GM06990 (cell line): Measurements from ENCODE around the gene PIEZO1.

Source experiments
- DNase-seq: peaks from one replicate; pipeline ENCODE4 v3.0.0-alpha.2; 2011; ENCODE audit not compliant: insufficient read length; ENCODE audit errors: extremely low read depth
- H3K27me3 ChIP-seq: replicated peaks from 2 replicates; pipeline ENCODE4 v1.6.0; 2011; ENCODE audit warnings: low read length; ENCODE audit not compliant: control insufficient read depth, insufficient read depth
- H3K36me3 ChIP-seq: 2 replicates; pipeline ENCODE4 v1.5.1; 2011; ENCODE audit warnings: low read length; ENCODE audit not compliant: control insufficient read depth, insufficient read depth
- H3K4me3 ChIP-seq: replicated peaks from 2 replicates; pipeline ENCODE4 v1.5.1; 2011; ENCODE audit warnings: low read depth, mild to moderate bottlenecking, control low read depth, low read length
- CTCF ChIP-seq: IDR thresholded peaks from 2 replicates; pipeline ENCODE4 v1.5.1; 2011; ENCODE audit warnings: low read length, control low read depth, mild to moderate bottlenecking, inconsistent platforms; ENCODE audit not compliant: insufficient read depth, poor library complexity, severe bottlenecking

PIEZO1 gene

DNA sequence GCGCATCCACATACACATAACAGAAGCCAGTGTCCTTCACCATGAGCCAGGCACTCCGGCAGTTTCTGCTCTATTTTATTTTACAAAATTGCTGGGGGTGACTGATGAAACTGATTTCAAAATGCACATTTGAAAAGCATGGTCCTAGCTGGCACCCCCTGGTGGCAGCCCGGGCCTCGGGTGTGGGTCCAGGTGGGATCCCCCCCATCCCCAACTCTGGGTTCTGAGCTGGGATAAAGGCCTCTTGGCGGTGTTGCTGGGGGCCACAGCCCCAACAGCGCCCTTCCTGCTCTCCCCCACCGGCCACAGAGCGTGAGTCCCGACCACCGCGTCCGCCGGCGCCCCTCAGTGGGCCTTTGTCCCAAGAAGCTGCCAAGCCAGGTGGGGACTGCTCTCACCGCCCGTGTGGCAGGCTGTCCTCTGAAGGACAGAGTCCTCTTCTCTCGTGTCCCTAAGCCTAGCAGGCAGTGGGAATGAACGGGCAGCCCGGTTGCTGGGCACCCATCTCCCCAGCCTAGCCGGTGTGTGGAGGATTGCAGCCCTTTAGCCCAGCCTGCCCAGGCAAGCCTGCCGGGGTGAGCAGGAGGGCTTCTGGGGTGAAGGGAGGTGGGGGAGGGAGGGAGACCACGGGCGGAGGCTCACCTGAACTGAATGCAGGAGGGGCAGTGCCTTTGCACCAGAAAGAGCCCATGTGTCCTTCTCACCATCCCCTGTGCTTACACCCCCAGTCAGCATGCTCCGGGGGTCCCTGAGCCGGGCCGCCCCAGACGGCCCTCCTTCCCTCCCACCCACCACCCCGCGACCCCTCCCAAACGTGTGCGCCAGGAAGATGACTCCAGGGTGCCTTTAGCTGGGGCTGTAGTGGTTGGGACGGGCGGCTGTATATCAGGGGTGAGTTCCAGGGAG is 99.6 kb downstream of the PIEZO1 start:
- Histone ChIP-seq H3K36me3 (no peaks in the 10 kb centered on the region), H3K27me3 (peaks cover 1% of the 10 kb centered on the region; the same call in 1 of the 2 replicates), H3K4me3 (peak overlapping the region; percentile 81)
- DNase-seq, result peak; percentile 74
- TF ChIP-seq CTCF, result peak; percentile 78

DNA sequence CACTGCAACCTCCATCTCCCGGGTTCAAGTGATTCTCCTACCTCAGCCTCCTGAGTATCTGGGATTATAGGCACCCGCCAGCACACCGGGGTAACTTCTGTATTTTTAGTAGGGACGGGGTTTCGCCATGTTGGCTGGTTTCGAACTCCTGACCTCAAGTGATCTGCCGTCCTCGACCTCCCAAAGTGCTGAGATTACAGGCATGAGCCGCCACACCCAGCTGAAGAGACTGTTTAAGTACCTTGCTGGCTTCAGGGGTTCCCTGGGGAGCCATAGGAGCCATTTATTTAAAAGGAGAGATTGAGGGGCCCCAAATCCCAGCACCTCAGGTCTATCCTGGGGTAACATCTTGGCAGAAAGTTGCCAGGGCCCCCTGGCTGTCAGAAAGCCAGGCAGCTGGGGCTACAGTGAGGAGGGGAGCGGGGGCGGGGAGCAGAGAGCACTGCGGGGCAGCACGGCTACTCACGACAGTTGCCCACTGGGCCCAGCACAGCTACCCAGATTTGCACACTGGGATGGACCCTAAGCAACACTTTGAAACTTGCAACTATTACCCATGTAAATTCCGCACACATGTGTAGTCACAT is 100.4 kb downstream of the PIEZO1 start:
- Histone ChIP-seq H3K27me3 (peaks cover 1% of the 10 kb centered on the region; the same call in 1 of the 2 replicates), H3K4me3 (no peak overlapping the region; the same call in 1 of the 2 replicates), H3K36me3 (no peaks in the 10 kb centered on the region)
- peak; percentile 42 for DNase-seq
- no peak for TF ChIP-seq CTCF

DNA sequence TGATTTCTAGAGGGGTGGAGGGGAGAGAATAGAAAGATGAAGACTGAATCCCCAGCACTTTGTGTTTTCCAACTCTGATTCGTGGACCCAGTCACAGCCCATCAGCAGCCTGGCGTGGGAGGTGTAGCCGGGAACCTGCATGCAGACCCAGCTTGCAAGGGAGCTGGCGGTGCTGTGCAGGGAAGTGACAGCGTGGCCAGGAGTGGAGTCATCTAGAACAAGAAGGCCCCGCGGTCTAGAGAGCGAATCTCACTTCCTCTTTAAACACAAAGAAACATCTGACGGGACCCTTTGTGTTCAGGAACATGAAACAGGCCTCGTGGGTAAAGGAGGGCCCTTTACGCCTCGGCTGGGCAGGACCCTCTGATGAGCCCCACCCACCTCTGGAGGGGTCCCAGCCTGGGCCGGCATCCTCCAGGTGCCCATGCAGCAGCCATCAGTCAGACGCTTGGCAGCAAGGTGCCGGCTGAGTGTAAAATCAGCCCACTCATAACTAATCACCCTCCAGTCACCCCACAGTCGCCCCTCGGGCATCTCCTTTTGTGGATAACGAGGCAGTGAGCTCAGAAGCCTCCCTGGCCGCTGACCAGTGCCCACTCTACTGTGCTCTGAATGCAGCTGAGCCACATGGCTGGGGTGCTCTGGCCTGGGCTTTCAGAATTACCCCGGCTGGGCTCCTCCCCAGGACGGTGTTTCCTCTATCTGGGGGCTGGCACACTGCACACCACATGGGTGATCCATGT is 103.1 kb downstream of the PIEZO1 start:
- peaks cover 3% of the 10 kb centered on the region for H3K36me3 ChIP-seq
- H3K27me3 ChIP-seq, result no peaks in the 10 kb centered on the region; the same call in 1 of the 2 replicates
- DNase-seq, result peak; percentile 85
- H3K4me3 ChIP-seq, result peak overlapping the region; percentile 39
- TF ChIP-seq CTCF, result no peak

DNA sequence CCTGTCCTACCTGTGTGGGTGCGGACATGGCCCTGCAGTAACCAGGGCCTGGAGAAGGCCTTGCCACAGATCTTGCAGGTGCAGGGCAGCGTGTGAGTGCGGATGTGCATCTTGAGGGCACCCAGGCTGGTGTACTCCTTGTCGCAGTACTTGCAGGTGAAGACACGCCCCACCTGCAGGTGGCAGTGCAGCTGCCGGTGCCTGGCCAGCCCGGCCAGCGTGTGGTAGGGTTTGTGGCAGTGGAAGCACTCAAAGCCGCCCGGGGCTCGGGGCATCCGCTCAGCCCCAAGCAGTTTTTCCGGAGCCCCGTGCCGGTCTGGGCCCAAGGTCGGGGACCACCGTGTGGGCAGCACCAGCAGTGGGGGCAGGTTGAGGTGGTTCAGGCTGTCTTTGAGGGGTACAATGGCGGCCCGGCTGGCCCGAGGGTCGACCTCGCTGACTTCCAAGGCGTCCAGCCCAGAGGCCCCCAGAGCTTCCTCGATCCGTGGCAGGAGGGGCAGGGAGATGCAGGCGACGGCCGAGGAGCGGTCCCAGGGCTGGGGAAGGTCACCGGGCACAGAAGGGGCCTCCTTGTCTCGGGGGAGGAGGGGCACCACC is 103.8 kb downstream of the PIEZO1 start:
- Histone ChIP-seq H3K27me3 (no peaks in the 10 kb centered on the region), H3K36me3 (peaks cover 3% of the 10 kb centered on the region), H3K4me3 (peak overlapping the region; percentile 39)
- DNase-seq, result peak; percentile 80
- TF ChIP-seq CTCF, result peak; percentile 90

DNA sequence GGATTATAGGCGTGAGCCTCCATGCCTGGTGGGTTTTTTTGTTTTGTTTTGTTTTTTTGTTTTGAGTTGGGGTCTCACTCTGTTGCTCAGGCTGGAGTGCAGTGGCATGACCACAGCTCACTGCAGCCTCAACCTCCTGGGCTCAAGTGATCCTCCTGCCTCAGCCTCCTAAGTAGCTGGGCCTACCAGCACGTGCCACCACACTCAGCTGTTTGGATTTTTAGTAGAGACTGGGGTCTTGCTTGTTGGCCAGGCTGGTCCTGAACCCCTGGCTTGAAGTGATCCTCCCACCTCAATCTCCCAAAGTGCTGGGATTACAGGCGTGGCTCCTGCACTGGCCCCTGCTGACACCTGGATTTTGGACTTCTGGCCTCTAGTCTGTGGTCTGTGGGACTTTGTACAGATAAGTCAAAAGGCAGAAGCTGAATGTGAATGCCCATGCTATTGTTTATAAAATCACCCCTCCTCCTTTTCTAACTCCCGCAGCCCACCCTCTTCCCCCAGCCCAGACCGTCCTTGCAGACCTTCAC is 104.4 kb downstream of the PIEZO1 start:
- Histone ChIP-seq H3K27me3 (no peaks in the 10 kb centered on the region), H3K4me3 (peak overlapping the region; percentile 39; the same call in 1 of the 2 replicates), H3K36me3 (peaks cover 3% of the 10 kb centered on the region)
- no peak for DNase-seq
- no peak for TF ChIP-seq CTCF
